Spleen (tissue), 7 donors: Measurements from ENCODE around the gene FCHO2.

ENCODE experiments used
- CTCF ChIP-seq, 11 experiments: fragments of 200-600 bp in 7 of 11; fragments of 450-650 bp in 4 of 11; sonication (generic) in 4 of 11; IDR thresholded peaks in 8 of 11; conservative IDR thresholded peaks in 3 of 11; 1 replicate in 7 of 11; 2 replicates in 4 of 11; pipeline versions ENCODE4 v1.4.0 to v1.8.0; 2016 to 2021; ENCODE audit warnings: antibody characterized with exemption in 11 of 11, inconsistent platforms in 4 of 11, mild to moderate bottlenecking in 1 of 11
- POLR2A ChIP-seq, 3 donors: fragments of 450-650 bp; IDR thresholded peaks; one replicate each; pipeline ENCODE4 v1.5.1; 2017; ENCODE audit warnings: antibody characterized with exemption in 3 of 3, mild to moderate bottlenecking in 1 of 3
- donor health status: DM: no; HTN: no; CAD: no; lungs with moderate emphysema.
- donor health status: DM: no; HTN: no; CAD: no.
- donor health status: DM: no; HTN: no; CAD: no.

GRCh38 chr5:72921886-72922285 lies 34.0 kb upstream of the FCHO2 start:
- TF ChIP-seq CTCF (IDR thresholded peaks at IDR 0.05 in 8 of 11, conservative IDR thresholded peaks at IDR 0.05 in 3 of 11) (no peak), POLR2A (IDR thresholded peaks at IDR 0.05) (no peak)
